Heart left ventricle (tissue), 13 donors: Measurements from ENCODE around the gene ADGRL3.

ENCODE experiments used
- POLR2A ChIP-seq, 2 donors: fragments of 450-650 bp; IDR thresholded peaks; one replicate each; pipeline ENCODE4 v1.6.1; 2017; ENCODE audit warnings: antibody characterized with exemption in 2 of 2, mild to moderate bottlenecking in 2 of 2, moderate library complexity in 2 of 2
- TF ChIP-seq, protein P1 (sequence below), 12 donors: fragments of 200-600 bp; sonication (generic) in 4 of 12; IDR thresholded peaks; one replicate each; pipeline versions ENCODE4 v1.5.0 to v1.8.0; 2018 to 2022; ENCODE audit warnings: antibody characterized with exemption in 12 of 12, mild to moderate bottlenecking in 5 of 12
- donor health status: ischemic (EF 13 %, LVEDD 7.1; RV severe dilation, severe dysfunction).
- donor health status: DM: no; HTN: yes; CAD: no.
- donor health status: DM: no; HTN: no; CAD: no.
- donor health status: ischemic (EF 25% LVEDD 6.9; RV normal size, moderate dysfunction).
- donor health status: ischemic (EF 25% LVEDD 5.7; RV mildly dilated, moderate dysfunction).
- donor health status: ischemic (EF 35%, LVEDD 5.7; RV mildly dilated, moderate dysfunction).
- donor health status: nonischemic (EF 11% LVEDD 7.7; RV severe dilation, severe dysfunction).
- donor health status: DM: yes; HTN: yes; CAD: no.
- donor health status: PGD.
- donor health status: ischemic (EF 29% LVEDD 5.4; RV normal size, mild dysfunction).
- donor health status: nonischemic (EF 23%, LVEDD 6.1; RV moderate dilation, normal function).

DNA sequence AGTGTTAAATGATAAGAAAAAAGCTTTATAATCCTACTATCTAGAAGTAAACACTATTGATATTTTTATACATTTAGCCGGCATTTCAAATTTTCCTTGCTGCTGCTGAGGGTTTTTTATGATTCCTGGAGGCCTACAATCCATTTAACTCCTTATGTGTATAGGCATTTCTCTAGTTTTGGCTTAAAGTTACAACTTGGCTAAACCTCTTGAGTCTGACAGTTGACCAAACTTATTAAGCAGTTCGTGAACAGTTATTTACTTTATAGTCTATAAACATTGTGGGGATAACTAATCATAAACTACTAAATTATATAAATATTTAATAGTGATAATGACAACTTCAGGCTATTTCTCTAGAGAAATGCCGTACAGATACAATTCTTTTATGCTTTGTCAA lies 141.9 kb downstream of the ADGRL3 start:
- TF ChIP-seq, protein P1, sequence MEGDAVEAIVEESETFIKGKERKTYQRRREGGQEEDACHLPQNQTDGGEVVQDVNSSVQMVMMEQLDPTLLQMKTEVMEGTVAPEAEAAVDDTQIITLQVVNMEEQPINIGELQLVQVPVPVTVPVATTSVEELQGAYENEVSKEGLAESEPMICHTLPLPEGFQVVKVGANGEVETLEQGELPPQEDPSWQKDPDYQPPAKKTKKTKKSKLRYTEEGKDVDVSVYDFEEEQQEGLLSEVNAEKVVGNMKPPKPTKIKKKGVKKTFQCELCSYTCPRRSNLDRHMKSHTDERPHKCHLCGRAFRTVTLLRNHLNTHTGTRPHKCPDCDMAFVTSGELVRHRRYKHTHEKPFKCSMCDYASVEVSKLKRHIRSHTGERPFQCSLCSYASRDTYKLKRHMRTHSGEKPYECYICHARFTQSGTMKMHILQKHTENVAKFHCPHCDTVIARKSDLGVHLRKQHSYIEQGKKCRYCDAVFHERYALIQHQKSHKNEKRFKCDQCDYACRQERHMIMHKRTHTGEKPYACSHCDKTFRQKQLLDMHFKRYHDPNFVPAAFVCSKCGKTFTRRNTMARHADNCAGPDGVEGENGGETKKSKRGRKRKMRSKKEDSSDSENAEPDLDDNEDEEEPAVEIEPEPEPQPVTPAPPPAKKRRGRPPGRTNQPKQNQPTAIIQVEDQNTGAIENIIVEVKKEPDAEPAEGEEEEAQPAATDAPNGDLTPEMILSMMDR (IDR thresholded peaks at IDR 0.05), result no peak
- TF ChIP-seq POLR2A (IDR thresholded peaks at IDR 0.05), result no peak
